RWPE1 (cell line): ENCODE results near the gene PARM1.
"Not testable (repeated sequence)": the region's sequence is repeated elsewhere in the genome, so short reads cannot be mapped to it uniquely, and the experiment has no call there.

ENCODE experiments used
- CTCF ChIA-PET: fragments of 350-600 bp; sonication (Branson Sonifier 250); formaldehyde crosslinking; extraction: SDS; loops from one replicate; lab custom pipeline; 2021; lab: Yijun Ruan, JAX
- POLR2A ChIA-PET: fragments of 400-600 bp; formaldehyde crosslinking; extraction: SDS; loops from one replicate; lab custom pipeline; 2020; ENCODE audit warnings: antibody characterized with exemption; ENCODE audit not compliant: low non-redundant PET; lab: Yijun Ruan, JAX
- DNase-seq: peaks from one replicate; pipeline ENCODE4 v3.0.0; 2012; ENCODE audit warnings: low spot score
- H3K27ac ChIP-seq: fragments of 450-650 bp; 2 replicates; pipeline ENCODE4 v1.5.1; 2017
- CTCF ChIP-seq: fragments of 450-650 bp; conservative IDR thresholded peaks from 2 replicates; pipeline ENCODE4 v1.5.1; 2017; ENCODE audit warnings: low read depth, mild to moderate bottlenecking

PARM1 gene

DNA sequence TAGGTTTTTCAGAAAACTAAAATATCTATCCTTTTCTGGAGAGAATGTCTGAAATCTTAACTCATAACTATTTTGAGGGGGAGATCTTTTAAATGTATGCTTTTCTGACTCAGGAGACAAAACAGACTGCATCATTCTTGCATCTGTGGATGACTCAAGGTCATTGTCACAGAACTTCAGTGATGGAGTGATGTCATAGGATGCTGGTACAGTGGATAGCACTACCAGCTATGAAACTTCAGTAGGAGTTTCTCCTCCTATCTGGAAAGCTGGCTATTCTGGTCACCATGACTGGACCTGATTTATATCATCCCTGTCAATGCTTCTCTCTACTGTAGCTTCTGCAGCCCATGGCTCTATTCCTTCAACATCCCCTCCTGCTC lies 50.3 kb downstream of the PARM1 start:
- CTCF ChIA-PET, result no interaction called here
- TF ChIP-seq CTCF, result no peak
- no peak overlapping the region for H3K27ac ChIP-seq
- POLR2A ChIA-PET, result no interaction called here
- DNase-seq, result no peak

GRCh38 chr4:74990276-74990875 lies 57.5 kb downstream of the PARM1 start:
- no peak for TF ChIP-seq CTCF
- DNase-seq, result no peak
- CTCF ChIA-PET, result interaction anchor here (0.6 kb wide), 1 partner anchor 159 kb away, joined by 3 read pairs; no protein-coding TSS in a partner anchor
- no peak overlapping the region for H3K27ac ChIP-seq
- POLR2A ChIA-PET, result no interaction called here

DNA sequence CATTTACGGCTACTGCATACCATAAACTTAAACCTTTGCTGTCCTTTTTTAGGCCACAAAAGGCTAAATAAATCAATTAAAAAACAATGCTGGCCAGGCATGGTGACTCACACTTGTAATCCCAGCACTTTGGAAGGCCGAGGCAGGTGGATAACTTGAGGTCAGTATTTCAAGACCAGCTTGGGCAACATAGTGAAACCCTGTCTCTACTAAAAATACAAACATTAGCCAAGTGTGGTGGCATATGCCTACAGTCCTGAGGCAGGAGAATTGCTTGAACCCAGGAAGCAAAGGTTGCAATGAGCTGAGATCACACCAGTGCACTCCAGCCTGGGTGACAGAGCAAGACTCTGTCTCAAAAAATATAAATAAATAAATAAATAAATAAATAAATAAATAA lies 61.5 kb downstream of the PARM1 start:
- H3K27ac ChIP-seq, CTCF ChIA-PET, POLR2A ChIA-PET, DNase-seq: not testable (repeated sequence)

- no peak overlapping the region for H3K27ac ChIP-seq
- ChIA-PET POLR2A (no interaction called here), CTCF (interaction anchor here (0.6 to 0.9 kb wide), 2 partner anchors 30 to 471 kb away, joined by 3 to 4 read pairs; no protein-coding TSS in a partner anchor)
- DNase-seq, result peak; percentile 39
- TF ChIP-seq CTCF, result no peak
These were observed 64.1 kb downstream of the PARM1 start for GRCh38 chr4:74996996-74997395.

DNA sequence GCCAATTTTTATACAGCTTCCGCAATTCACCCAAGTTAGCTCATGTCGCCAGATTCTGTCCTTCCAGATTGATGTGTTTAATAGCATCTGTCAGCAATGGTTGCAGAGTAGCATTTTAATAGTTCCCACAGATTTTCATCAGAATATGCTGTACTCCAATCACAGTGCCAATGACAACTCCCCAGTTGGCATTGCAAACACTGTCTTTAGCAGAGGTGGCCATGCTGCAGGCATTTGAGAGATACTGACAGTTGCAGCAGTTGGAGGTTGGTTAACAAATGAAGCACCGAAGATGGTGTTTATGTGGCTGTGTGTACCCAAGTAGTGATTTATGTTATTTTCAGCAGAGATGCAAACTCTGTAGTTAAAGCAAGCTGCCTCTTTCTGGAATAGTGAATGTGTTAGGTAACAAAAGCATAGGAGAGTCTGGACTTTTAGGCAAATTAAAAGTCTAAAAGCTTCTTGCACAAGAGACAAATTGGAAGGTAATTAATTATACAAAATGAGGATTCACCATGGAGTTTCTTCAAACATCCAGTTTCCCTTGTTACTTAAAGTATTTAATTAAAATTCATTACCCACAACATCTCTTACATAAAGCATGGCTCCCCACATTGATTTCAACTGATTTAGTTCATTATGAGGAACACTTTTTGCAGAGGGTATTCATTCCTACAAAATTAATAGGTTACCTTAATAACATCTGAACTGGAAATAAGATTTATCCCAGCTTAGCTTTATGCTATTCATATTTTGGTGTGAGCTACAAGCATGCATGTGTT lies 65.2 kb downstream of the PARM1 start:
- ChIA-PET POLR2A (no interaction called here), CTCF (interaction anchor here (0.6 kb wide), 1 partner anchor 1699 kb away, joined by 5 read pairs; no protein-coding TSS in a partner anchor)
- no peak for DNase-seq
- TF ChIP-seq CTCF, result no peak
- no peak overlapping the region for H3K27ac ChIP-seq

- DNase-seq, result no peak
- TF ChIP-seq CTCF, result no peak
- CTCF ChIA-PET, result no interaction called here
- no peak overlapping the region for H3K27ac ChIP-seq
- POLR2A ChIA-PET, result no interaction called here
These were observed 66.9 kb downstream of the PARM1 start for GRCh38 chr4:74999714-75000309.
